Spleen (tissue), 7 donors: ENCODE measurements around the gene GRIN3A.

ENCODE experiments used
- CTCF ChIP-seq, 11 experiments: fragments of 200-600 bp in 7 of 11; fragments of 450-650 bp in 4 of 11; sonication (generic) in 4 of 11; IDR thresholded peaks in 8 of 11; conservative IDR thresholded peaks in 3 of 11; 1 replicate in 7 of 11; 2 replicates in 4 of 11; pipeline versions ENCODE4 v1.4.0 to v1.8.0; 2016 to 2021; ENCODE audit warnings: antibody characterized with exemption in 11 of 11, inconsistent platforms in 4 of 11, mild to moderate bottlenecking in 1 of 11
- POLR2A ChIP-seq, 3 donors: fragments of 450-650 bp; IDR thresholded peaks; one replicate each; pipeline ENCODE4 v1.5.1; 2017; ENCODE audit warnings: antibody characterized with exemption in 3 of 3, mild to moderate bottlenecking in 1 of 3
- donor health status: DM: no; HTN: no; CAD: no; lungs with moderate emphysema.
- donor health status: DM: no; HTN: no; CAD: no.
- donor health status: DM: no; HTN: no; CAD: no.

DNA sequence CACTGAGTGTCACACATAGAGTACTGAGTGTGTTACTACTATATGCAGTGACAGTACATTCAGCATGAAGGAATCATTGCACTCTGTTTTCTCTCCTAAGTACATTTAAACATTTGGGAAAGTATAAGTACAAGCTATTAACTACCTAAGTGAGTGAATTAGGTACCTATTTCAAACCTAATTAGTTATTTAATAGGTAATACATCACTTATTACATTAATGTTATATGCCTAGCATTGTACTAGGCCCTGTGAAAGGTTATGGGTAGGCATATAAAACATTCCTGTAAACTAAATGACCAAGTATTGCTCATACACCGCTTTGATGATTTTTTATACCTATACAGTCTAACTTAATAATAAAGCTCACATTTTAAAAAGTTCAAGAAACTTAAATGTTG is 118.0 kb downstream of the GRIN3A start:
- TF ChIP-seq CTCF (IDR thresholded peaks at IDR 0.05 in 8 of 11, conservative IDR thresholded peaks at IDR 0.05 in 3 of 11) (no peak), POLR2A (IDR thresholded peaks at IDR 0.05) (no peak)
